ENCODE data around the gene BAIAP2L1.

Gene BAIAP2L1

GRCh38 chr7:98329791-98330373, 71.0 kb downstream of the BAIAP2L1 start:
- TF ChIP-seq, protein P1, sequence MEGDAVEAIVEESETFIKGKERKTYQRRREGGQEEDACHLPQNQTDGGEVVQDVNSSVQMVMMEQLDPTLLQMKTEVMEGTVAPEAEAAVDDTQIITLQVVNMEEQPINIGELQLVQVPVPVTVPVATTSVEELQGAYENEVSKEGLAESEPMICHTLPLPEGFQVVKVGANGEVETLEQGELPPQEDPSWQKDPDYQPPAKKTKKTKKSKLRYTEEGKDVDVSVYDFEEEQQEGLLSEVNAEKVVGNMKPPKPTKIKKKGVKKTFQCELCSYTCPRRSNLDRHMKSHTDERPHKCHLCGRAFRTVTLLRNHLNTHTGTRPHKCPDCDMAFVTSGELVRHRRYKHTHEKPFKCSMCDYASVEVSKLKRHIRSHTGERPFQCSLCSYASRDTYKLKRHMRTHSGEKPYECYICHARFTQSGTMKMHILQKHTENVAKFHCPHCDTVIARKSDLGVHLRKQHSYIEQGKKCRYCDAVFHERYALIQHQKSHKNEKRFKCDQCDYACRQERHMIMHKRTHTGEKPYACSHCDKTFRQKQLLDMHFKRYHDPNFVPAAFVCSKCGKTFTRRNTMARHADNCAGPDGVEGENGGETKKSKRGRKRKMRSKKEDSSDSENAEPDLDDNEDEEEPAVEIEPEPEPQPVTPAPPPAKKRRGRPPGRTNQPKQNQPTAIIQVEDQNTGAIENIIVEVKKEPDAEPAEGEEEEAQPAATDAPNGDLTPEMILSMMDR (IDR thresholded peaks at IDR 0.05): no peak

- TF ChIP-seq, protein P1 (IDR thresholded peaks at IDR 0.05): no peak
Observed at GRCh38 chr7:98329100-98329790, 71.6 kb downstream of the BAIAP2L1 start.

GRCh38 chr7:98324782-98325181, 76.1 kb downstream of the BAIAP2L1 start:
- TF ChIP-seq, protein P1 (IDR thresholded peaks at IDR 0.05): no peak

GRCh38 chr7:98323597-98324322, 77.1 kb downstream of the BAIAP2L1 start:
- TF ChIP-seq, protein P1 (IDR thresholded peaks at IDR 0.05): no peak

- TF ChIP-seq, protein P1 (IDR thresholded peaks at IDR 0.05): no peak
Observed at GRCh38 chr7:98322331-98323270, 78.3 kb downstream of the BAIAP2L1 start.

GRCh38 chr7:98321301-98321700, 79.6 kb downstream of the BAIAP2L1 start:
- TF ChIP-seq, protein P1 (IDR thresholded peaks at IDR 0.05): no peak

GRCh38 chr7:98319176-98319575, 81.7 kb downstream of the BAIAP2L1 start:
- TF ChIP-seq, protein P1 (IDR thresholded peaks at IDR 0.05): no peak

All from LNCAP (cell line).